Upper lobe of left lung (tissue), 4 donors: ENCODE data around the gene IQCN.

Source experiments
- EP300 ChIP-seq, 4 donors: sonication (generic); formaldehyde crosslinking; IDR thresholded peaks; one replicate each; pipeline ENCODE4 v1.5.1; 2017; ENCODE audit warnings: antibody characterized with exemption in 4 of 4, control low read depth in 2 of 4
- POLR2A ChIP-seq, 4 donors: fragments of 450-650 bp; IDR thresholded peaks; one replicate each; pipeline ENCODE4 v1.5.1; 2016 to 2017; ENCODE audit warnings: antibody characterized with exemption in 4 of 4, mild to moderate bottlenecking in 2 of 4

- TF ChIP-seq EP300 (IDR thresholded peaks at IDR 0.05) = no peak
- peak in 1 of 4 donors; percentile 14 for TF ChIP-seq POLR2A (IDR thresholded peaks at IDR 0.05)
Observed at GRCh38 chr19:18294467-18294864, 20.2 kb upstream of the IQCN start.
